Right lobe of liver (tissue), 4 donors: ENCODE data around the gene ITPR1.

ENCODE experiments used
- POLR2A ChIP-seq: fragments of 450-650 bp; IDR thresholded peaks from one replicate; pipeline ENCODE4 v1.6.1; 2017; ENCODE audit warnings: antibody characterized with exemption, mild to moderate bottlenecking
- TF ChIP-seq, protein P1 (sequence below), 4 donors: fragments of 200-600 bp in 3 of 4; fragments of 450-650 bp in 1 of 4; IDR thresholded peaks; one replicate each; pipeline versions ENCODE4 v1.5.1 to v1.8.0; 2016 to 2022; ENCODE audit warnings: antibody characterized with exemption in 4 of 4, mild to moderate bottlenecking in 2 of 4
- donor health status: DM: no; HTN: no; CAD: no.
- donor health status: DM: no; HTN: no; CAD: no.
- donor health status: DM: no; HTN: yes; CAD: no.

DNA sequence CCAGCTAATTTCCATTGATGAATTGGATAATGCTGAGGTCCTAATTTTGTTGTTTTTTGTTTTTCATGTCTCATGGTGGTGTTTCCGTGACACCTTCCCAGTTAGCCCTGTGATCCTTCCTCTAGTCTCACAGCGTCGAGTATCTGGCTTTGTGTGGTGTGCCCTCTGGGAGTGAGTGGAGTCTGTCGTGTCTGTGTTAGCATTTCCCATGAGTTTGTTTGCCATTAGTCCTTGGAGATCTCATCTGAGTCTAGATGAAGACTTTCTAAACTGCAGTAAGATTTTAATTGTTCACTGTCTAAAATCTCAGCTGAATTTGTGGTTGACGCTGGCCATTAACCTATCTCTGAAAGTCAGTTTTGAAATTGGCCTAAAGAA, 224.2 kb downstream of the ITPR1 start:
- TF ChIP-seq, protein P1, sequence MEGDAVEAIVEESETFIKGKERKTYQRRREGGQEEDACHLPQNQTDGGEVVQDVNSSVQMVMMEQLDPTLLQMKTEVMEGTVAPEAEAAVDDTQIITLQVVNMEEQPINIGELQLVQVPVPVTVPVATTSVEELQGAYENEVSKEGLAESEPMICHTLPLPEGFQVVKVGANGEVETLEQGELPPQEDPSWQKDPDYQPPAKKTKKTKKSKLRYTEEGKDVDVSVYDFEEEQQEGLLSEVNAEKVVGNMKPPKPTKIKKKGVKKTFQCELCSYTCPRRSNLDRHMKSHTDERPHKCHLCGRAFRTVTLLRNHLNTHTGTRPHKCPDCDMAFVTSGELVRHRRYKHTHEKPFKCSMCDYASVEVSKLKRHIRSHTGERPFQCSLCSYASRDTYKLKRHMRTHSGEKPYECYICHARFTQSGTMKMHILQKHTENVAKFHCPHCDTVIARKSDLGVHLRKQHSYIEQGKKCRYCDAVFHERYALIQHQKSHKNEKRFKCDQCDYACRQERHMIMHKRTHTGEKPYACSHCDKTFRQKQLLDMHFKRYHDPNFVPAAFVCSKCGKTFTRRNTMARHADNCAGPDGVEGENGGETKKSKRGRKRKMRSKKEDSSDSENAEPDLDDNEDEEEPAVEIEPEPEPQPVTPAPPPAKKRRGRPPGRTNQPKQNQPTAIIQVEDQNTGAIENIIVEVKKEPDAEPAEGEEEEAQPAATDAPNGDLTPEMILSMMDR (IDR thresholded peaks at IDR 0.05), result no peak
- no peak for TF ChIP-seq POLR2A
